NT2/D1 (cell line): ENCODE results near the gene OBI1.

Experiments used
- DNase-seq: peaks from one replicate; pipeline ENCODE4 v3.0.0-alpha.2; 2011; ENCODE audit warnings: low read depth, low spot score
- H3K27me3 ChIP-seq: 2 replicates; pipeline ENCODE4 v1.6.0; 2011; ENCODE audit warnings: mild to moderate bottlenecking; ENCODE audit not compliant: insufficient read length, insufficient read depth
- H3K36me3 ChIP-seq: 2 replicates; pipeline ENCODE4 v1.6.1; 2011; ENCODE audit warnings: mild to moderate bottlenecking, low read length, mixed read lengths; ENCODE audit not compliant: insufficient read depth, insufficient read length
- H3K4me1 ChIP-seq: 2 replicates; pipeline ENCODE4 v1.5.1; 2011; ENCODE audit not compliant: insufficient read depth, insufficient read length
- H3K4me3 ChIP-seq: 2 replicates; pipeline ENCODE4 v1.5.1; 2011; ENCODE audit warnings: low read depth; ENCODE audit not compliant: insufficient read length
- H3K9ac ChIP-seq: 2 replicates; pipeline ENCODE4 v1.6.0; 2011; ENCODE audit warnings: low read depth; ENCODE audit not compliant: insufficient read length
- H3K9me3 ChIP-seq: 2 replicates; pipeline ENCODE4 v1.5.1; 2011; ENCODE audit warnings: mild to moderate bottlenecking, low read length; ENCODE audit not compliant: insufficient read depth
- SUZ12 ChIP-seq: IDR thresholded peaks from 2 replicates; pipeline ENCODE4 v1.6.1; 2011; ENCODE audit not compliant: insufficient read length, insufficient read depth; ENCODE audit errors: extremely low read depth
- YY1 ChIP-seq: IDR thresholded peaks from 2 replicates; pipeline ENCODE4 v1.6.1; 2011; ENCODE audit not compliant: insufficient read length, insufficient read depth
- ZNF274 ChIP-seq: IDR thresholded peaks from 2 replicates; pipeline ENCODE4 v1.6.1; 2011; ENCODE audit warnings: mild to moderate bottlenecking, low read depth, low read length

Gene OBI1, protein sequence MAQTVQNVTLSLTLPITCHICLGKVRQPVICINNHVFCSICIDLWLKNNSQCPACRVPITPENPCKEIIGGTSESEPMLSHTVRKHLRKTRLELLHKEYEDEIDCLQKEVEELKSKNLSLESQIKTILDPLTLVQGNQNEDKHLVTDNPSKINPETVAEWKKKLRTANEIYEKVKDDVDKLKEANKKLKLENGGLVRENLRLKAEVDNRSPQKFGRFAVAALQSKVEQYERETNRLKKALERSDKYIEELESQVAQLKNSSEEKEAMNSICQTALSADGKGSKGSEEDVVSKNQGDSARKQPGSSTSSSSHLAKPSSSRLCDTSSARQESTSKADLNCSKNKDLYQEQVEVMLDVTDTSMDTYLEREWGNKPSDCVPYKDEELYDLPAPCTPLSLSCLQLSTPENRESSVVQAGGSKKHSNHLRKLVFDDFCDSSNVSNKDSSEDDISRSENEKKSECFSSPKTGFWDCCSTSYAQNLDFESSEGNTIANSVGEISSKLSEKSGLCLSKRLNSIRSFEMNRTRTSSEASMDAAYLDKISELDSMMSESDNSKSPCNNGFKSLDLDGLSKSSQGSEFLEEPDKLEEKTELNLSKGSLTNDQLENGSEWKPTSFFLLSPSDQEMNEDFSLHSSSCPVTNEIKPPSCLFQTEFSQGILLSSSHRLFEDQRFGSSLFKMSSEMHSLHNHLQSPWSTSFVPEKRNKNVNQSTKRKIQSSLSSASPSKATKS

DNA sequence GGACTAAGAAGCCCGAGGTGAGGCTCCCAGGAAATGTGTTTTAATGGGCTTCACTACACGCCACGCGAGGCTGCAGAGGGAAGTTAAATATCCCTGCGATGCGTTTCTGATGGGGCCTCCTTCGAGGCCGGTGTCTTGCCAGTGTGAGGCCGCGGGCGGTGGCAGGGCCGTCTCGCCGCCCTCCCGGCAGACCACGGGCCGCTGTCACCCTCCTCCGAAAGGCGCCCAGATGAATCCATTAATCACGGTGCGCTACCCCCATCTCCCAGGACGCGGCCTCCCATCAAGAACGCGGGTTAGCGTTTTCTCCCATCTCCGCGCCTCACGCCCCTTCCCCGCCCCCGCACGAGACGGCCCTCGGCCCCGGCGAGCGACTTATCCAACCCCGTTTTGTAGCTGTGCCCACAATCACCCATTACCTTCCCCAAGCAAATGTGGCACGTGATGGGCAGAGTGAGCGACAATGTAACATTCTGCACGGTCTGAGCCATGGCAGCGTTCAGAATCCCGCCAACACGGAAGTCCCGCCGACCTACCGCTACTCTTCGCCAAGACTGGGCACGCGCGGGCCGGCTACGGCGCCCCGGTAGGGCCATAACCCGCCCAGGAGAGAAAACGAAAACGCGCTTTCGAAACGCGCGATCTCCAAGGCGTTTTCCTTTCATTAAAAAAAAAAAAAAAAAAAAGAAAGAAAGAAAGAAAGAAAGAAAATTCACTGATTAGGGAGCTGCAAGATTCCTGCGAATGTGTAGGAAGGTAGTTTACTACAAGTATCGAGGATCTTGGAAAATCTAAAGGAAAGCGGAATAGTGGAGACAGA is at the start of gene OBI1:
Gene OBI1 (minus strand): TSS at position 526 of the 820 bp plus-strand sequence. CDS start 35 bp downstream, at position 491.
- H3K27me3 ChIP-seq = no peaks in the 10 kb centered on the region

DNA sequence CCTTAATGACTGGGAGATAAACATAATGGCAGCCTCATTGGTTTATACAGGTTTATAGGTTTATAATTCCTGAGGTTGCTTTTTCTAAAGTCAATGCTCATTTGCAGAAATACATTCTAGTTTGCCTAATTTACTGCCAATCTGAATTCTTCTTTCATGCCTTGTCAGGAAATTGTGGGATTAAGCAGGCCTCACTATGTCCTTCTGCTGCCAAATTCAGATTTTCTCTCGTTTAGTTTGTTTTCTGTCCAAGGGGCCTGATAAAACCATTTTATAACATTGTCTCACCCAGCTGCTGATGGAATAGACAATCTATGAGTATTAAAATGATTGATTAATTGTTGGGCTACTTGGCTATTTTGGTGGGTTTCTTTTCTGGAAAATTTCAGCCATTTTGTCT is 42.4 kb upstream of the OBI1 start:
- Histone ChIP-seq H3K27me3 (no peaks in the 10 kb centered on the region), H3K9me3 (no peaks in the 10 kb centered on the region), H3K4me1 (no peaks in the 10 kb centered on the region), H3K4me3 (no peak overlapping the region), H3K9ac (no peak overlapping the region), H3K36me3 (no peaks in the 10 kb centered on the region)
- TF ChIP-seq YY1 = no peak
- no peak for TF ChIP-seq SUZ12
- TF ChIP-seq ZNF274 = no peak
- DNase-seq = no peak

More for the DNA sequence above, at the start of gene OBI1:
- H3K36me3 ChIP-seq = no peaks in the 10 kb centered on the region
- DNase-seq = no peak
- peaks cover 30% of the 10 kb centered on the region; the same call in 1 of the 2 replicates for H3K9me3 ChIP-seq
- H3K9ac ChIP-seq = no peak within 1 kb of the TSS
- no peak within 1 kb of the TSS for H3K4me3 ChIP-seq
- no peaks in the 10 kb centered on the region for H3K4me1 ChIP-seq
- TF ChIP-seq SUZ12 (no peak), YY1 (no peak), ZNF274 (no peak)

DNA sequence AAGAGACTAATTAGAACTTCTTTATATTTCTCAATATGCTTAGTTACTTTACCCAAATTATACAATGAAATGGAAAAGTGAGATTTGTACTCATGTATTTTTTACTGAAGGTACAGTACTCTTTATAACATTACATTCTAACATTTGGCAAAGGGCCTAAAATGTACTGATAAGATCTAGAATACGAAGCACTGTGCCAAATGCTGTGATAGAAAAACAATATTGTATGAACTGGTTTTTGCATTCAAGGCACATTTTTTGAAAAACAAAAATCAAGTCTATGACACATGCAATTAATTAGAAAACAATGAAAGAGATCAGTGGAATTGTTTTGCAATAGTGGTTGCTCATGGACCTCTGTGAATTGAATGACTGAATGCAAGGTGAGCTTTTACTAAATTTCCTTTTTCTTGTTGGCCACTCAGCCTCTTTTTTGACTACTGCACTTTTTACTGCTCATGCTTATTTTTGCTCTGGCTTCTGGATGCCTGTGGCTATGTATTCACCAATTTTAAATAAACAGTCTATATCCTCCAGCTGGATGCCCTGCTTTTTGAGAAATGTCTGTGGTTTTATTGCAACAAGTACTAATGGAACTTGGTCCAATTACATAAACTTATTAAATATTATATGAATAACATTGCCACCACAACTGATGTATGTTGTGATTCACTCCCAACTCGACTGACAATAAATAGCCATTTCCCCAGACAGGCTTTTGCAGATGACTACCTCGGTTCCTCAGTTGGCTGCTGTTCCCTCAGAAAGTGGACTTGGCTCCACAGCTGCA is 41.4 kb upstream of the OBI1 start:
- Histone ChIP-seq H3K4me3 (no peak overlapping the region), H3K9me3 (no peaks in the 10 kb centered on the region), H3K27me3 (no peaks in the 10 kb centered on the region), H3K9ac (no peak overlapping the region), H3K36me3 (no peaks in the 10 kb centered on the region), H3K4me1 (no peaks in the 10 kb centered on the region)
- TF ChIP-seq YY1 (no peak), ZNF274 (no peak), SUZ12 (no peak)
- DNase-seq = no peak

DNA sequence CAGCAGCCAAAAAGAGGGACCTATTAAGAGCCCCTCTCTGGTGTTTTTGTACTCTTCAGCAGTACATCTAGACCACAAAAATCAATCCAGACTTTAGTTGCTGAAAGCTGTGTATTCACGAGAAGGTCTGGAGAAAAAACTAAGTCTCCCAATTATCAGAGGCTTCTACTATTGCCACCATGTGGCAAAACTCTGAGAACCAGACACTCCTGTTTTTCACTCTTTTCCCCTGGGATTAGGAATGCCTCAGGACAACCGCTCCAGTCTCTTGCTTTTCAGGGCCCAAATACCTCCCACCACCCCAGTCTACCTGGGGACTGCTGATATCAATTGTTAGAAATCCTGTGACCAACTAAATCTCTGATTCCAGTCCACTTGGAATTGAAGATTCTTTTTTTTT is 30.1 kb upstream of the OBI1 start:
- TF ChIP-seq YY1 = no peak
- TF ChIP-seq ZNF274 = no peak
- TF ChIP-seq SUZ12 = no peak
- DNase-seq = no peak
- Histone ChIP-seq H3K4me3 (no peak overlapping the region), H3K9ac (no peak overlapping the region), H3K36me3 (no peaks in the 10 kb centered on the region), H3K27me3 (no peaks in the 10 kb centered on the region), H3K9me3 (no peaks in the 10 kb centered on the region), H3K4me1 (no peaks in the 10 kb centered on the region)

DNA sequence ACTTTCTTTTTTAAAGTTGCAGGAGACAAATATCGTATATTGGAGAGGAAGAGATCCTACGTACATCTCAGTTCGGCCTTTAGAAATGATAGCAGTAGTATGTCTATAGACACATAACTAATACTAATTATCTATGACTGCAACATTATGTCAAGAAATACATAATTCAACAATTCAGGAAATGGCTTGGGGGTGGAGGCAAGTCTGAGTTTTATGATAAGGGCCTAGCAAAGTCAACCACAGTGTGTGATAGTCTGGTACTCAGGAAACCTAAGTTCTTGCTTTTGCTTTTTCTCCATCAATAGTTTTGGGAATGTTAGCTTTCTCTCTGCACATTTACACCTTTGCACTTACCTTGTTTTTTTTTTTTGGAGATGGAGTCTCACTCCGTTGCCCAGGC is 27.5 kb upstream of the OBI1 start:
- no peaks in the 10 kb centered on the region for H3K36me3 ChIP-seq
- TF ChIP-seq ZNF274 (no peak), YY1 (no peak), SUZ12 (no peak)
- no peak overlapping the region for H3K4me3 ChIP-seq
- H3K27me3 ChIP-seq = no peaks in the 10 kb centered on the region
- H3K9me3 ChIP-seq = no peaks in the 10 kb centered on the region
- H3K9ac ChIP-seq = no peak overlapping the region
- no peak for DNase-seq
- H3K4me1 ChIP-seq = no peaks in the 10 kb centered on the region

DNA sequence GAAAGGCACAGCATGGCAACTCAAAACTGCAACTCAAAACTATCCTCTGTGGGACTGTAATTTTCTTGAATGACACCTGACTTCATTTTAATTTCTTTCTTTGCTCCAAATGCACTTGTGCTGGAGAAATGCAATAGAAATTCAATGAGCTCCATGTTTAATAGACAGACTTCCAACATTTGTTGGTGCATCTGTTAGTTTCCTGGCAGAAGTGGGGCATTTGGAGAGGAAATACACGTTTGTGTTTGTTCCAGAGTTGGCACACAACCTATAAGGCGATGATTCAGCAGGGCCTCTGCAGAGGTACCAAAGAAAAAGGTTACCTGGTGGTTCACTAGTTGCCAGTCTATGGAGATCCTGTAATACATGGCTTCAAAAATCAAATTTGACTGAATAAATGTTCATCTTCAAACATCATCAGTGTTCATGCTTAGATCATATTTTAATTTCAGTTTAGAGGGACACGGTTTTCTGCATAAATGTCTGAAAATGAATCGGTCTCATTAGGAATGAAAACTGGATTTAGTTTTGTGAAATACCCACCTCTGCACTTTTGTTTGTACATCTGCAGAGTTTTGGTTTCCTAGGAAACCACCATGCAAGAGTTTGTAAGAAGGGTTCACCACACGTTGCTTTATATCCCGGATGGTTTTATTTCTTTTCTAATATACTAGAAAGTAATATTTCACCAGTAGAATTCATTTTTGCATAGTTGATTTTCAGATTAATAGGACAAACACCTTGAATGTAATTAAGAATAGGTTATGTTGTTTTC is 21.8 kb upstream of the OBI1 start:
- Histone ChIP-seq H3K9me3 (no peaks in the 10 kb centered on the region), H3K27me3 (no peaks in the 10 kb centered on the region), H3K36me3 (no peaks in the 10 kb centered on the region), H3K9ac (no peak overlapping the region), H3K4me1 (no peaks in the 10 kb centered on the region), H3K4me3 (no peak overlapping the region)
- DNase-seq = no peak
- TF ChIP-seq ZNF274 = no peak
- no peak for TF ChIP-seq SUZ12
- TF ChIP-seq YY1 = no peak
